HG03025 (cell line): ENCODE results near the gene ELN.

Experiments used
- ATAC-seq: cut with Tn5 transposase; IDR thresholded peaks from one replicate; pipeline ENCODE4 v1.9.1; 2021; ENCODE audit warnings: mild to moderate bottlenecking, moderate library complexity; ENCODE audit not compliant: unreplicated experiment, low FRiP score

The ELN gene

DNA sequence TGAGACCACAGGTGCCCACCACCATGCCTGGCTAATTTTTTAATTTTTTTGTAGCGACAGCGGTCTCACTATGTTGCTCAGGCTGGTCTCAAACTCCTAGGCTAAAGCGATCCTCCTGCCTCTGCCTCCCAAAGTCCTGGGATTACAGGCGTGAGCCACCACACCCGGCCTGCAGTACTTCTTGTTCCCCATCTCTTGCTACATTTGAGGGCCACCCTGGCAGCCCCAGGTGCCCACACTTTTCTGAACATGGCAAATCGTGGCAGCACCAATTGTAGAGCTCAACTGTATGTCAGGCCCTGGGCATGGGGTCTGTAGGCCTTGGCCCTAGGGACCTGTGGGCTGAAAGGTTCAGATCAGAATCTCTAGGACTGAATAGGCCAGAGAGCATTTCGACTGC is 30.5 kb downstream of the ELN start:
- ATAC-seq: no peak

DNA sequence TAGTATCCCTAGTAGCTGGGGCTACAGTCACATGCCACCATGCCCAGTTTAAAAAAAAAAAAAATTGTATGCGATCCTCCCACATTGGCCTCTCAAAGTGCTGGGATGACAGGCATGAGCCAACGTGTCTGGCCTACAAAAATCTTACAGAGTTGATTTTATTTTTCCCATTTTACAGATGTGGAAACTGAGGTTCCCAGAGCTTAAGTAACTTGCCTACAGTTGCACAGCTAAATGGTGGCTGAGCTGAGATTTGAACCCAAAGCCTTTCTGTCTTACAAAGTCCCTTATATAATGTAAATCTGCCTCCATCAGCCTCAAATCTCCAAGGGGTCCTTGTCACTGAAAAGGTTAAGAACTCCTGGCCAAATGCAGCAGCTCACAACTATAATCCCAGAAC is 31.1 kb downstream of the ELN start:
- no peak for ATAC-seq

DNA sequence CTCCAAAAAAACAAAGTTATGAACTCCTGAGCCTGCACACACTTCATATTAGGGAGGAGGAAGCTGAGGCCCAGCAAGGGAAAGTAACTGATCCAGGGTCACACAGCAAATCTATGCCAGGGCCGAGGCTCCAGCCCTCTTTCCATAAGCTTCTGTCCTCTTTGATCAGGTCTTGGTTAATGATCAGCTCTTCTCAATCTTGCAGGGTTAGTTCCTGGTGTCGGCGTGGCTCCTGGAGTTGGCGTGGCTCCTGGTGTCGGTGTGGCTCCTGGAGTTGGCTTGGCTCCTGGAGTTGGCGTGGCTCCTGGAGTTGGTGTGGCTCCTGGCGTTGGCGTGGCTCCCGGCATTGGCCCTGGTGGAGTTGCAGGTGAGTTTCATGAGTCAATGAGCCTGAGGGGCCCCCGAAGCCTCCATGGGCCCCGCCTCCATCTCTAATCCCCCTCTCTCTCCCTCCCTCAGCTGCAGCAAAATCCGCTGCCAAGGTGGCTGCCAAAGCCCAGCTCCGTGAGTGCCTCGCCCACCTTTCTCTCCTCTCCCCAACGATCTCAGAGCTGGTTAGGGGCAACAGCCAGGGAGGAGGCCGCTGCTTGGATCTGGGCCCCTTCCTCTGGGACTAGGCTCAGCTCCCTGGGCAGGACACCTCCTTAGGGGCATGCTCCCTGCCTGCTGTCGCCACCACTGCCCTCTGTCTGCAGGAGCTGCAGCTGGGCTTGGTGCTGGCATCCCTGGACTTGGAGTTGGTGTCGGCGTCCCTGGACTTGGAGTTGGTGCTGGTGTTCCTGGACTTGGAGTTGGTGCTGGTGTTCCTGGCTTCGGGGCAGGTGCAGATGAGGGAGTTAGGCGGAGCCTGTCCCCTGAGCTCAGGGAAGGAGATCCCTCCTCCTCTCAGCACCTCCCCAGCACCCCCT is 32.0 kb downstream of the ELN start:
- ATAC-seq: no peak

- ATAC-seq: no peak
Observed at GRCh38 chr7:74061840-74062539, 34.0 kb downstream of the ELN start.

DNA sequence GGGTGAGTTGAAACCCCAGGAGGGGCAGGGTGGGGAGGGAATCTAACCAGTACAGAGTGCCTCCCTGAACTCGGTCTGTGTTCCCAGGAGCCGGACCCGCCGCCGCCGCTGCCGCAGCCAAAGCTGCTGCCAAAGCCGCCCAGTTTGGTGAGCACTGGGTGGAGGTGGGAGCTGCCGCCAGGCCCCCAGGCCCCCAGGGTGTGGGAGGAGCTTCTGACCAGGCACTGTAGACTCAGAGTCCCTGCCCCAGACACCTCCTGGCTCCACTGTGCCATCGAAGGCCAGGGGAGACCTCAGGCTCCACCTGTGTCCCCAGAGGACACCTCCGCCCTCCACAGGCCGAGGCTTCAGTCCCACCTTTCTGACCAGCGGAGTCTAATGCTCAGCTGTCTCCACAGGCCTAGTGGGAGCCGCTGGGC is 35.3 kb downstream of the ELN start:
- ATAC-seq: no peak

GRCh38 chr7:74063646-74064045 is 35.7 kb downstream of the ELN start:
- ATAC-seq: no peak

GRCh38 chr7:74064696-74065095 is 36.7 kb downstream of the ELN start:
- no peak for ATAC-seq

GRCh38 chr7:74066626-74067025 is 38.7 kb downstream of the ELN start:
- no peak for ATAC-seq

DNA sequence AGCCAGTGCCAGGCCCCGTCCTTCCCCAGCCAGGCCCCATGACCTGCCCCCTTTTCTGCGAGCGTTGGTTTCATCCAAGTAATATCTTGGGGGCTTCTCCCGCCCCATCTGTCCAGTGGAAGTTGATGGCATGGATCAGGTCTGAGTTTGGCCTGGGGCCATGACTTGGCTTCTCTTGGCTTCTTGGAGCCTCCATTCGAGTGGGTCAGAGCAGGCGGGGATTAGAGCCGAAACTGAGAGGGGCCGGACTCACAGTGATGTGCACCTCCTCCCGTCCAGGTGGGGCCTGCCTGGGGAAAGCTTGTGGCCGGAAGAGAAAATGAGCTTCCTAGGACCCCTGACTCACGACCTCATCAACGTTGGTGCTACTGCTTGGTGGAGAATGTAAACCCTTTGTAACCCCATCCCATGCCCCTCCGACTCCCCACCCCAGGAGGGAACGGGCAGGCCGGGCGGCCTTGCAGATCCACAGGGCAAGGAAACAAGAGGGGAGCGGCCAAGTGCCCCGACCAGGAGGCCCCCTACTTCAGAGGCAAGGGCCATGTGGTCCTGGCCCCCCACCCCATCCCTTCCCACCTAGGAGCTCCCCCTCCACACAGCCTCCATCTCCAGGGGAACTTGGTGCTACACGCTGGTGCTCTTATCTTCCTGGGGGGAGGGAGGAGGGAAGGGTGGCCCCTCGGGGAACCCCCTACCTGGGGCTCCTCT is 40.6 kb downstream of the ELN start:
- ATAC-seq: no peak

- no peak for ATAC-seq
Observed at GRCh38 chr7:74069086-74069541, 41.1 kb downstream of the ELN start.

DNA sequence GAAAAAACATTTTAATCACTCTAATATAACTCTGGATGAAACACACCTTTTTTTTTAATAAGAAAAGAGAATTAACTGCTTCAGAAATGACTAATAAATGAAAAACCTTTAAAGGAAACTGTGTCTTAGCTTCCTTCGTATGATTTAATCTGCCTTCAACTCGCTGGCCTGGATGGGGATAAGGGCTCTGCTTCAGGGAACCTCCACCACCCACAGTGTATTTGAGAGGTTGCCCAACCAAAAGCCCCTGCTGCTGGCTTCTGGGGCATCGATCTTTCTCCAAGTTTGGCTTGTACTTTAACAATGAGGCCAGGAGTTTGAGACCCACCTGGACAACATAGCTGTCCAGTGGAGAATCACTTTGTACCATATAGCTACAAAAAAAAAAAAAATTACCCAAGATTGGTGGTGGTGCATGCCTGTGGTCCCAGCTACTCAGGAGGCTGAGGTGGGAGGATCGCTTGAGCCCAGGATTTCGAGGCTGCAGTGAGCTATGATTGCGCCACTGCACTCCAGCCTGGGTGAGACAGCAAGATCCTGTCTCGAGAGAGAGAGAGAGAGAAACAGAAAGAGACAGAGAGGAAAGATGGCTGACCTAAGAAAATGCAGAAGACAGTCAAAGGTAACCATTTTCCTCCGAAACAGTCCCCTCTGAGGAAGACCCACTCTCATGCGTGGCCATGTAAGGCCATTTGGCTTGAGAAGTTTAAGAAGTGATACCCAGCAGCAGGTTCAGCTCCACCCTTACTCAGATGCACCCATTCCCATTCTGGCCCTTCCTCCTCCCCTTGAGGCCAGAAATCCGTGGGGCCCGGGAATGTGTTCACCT is 42.0 kb downstream of the ELN start:
- no peak for ATAC-seq

DNA sequence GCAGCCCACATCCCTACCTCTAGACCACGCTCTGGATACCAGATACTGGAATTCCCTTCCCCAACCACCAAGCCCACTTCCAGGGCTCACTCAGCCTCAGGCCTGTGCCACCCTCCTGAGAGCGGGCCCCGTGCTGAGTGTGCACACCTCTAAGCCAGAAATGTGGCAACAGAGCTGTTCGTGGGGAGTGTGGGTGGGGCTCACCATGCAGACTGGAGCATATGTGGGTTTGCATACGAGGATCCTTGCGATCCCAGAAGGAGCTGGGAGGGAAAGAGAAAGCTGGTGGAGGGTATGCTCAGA is 42.6 kb downstream of the ELN start:
- ATAC-seq: no peak

- no peak for ATAC-seq
Observed at GRCh38 chr7:74071121-74071520, 43.1 kb downstream of the ELN start.

DNA sequence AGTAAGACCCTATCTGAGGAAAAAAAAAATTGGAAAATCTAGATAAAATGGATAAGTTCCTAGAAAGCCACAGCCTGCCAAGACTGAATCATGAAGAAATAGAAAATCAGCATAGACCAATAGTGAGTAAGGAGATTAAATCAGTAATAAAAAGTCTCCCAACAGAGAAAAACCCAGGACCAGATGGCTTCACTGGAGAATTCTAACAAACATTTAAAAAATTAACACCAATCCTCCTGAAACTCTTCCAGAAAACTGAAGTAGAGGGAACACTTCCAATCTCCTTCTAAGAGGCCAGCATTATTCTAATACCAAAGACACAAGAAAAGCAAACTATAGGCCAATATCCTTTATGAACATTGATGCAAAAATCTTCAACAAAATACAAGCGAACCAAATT is 46.8 kb downstream of the ELN start:
- ATAC-seq: no peak

DNA sequence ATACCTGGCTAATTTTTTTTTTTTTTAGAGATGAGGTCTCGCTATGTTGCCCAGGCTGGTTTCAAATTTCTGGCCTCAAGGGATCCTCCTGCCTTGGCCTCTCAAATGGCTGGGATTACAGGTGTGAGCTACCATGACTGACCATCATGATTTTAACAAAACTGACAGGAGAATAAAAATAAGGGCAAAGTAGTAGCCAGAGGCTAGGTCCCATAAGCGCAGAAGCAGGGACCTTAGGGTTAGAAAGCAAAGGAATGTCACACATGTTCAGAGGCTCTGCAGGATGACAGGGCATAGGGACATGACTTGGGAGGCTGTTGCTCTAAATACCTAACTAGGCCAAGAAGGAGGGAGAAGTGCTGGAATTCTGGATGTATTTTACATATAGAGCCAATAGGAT is 50.5 kb downstream of the ELN start:
- ATAC-seq: no peak

DNA sequence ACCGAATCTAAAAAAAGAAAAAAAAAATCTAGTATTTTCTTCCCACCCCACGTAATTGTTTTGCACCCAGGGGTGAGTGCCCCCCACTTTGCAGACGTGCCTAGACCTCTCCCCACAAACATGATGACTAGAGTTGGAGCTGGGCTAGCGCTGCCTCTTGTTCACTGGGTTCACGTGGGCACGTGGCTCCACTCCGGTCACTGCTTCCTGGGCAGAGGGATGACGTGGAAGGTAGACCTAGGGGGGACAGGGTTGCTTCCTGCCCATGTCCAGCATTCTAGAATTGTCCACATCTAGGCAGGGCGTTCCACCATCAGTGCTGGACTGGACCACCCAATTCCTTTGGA is 54.8 kb downstream of the ELN start:
- ATAC-seq: no peak

GRCh38 chr7:74083117-74083876 is 55.3 kb downstream of the ELN start, which contains the start of gene LIMK1:
Gene LIMK1 (plus strand): TSS chr7:74083804. CDS start chr7:74083991, 187 bp downstream.
- ATAC-seq: peak; percentile 63

DNA sequence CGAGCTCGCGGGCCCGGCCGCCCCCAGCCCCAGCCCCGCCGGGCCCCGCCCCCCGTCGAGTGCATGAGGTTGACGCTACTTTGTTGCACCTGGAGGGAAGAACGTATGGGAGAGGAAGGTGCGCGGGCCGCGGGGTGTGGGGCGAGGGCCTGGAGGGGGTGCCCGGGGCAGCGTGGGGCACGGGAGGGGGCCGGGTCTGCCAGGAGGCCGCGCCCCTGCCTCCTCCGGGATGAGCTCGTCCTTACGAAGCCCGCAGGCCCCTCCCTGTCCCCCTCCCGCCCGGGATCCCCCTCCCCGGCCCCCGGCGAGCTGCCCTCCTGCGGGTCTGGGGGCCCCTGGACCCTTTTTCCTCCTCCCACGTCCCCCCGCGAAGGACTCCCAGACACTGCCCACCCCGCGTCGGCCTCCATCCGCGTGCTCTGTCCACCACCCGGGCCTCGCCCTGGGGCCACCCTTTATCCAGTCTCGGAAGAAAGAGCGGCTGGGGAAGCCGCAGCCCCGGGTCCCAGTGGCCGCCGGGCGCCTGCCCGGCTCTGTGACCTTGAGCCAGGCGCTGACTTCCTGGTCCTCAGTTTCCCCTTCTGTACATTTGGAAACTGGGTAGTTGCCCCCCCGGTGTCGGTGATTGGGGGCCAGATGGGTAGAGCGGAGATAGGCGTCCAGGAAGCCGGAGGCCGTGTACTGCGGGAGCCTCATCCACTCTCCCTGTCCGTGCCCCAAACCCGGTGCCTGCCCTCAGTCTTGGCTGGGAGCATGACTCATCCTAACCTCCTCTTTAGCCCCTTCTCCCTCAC is 56.2 kb downstream of the ELN start:
- peak; percentile 41 for ATAC-seq
